NT2/D1 (cell line): ENCODE data around the gene TSPAN14.

Source experiments
- SUZ12 ChIP-seq: IDR thresholded peaks from 2 replicates; pipeline ENCODE4 v1.6.1; 2011; ENCODE audit not compliant: insufficient read length, insufficient read depth; ENCODE audit errors: extremely low read depth
- ZNF274 ChIP-seq: IDR thresholded peaks from 2 replicates; pipeline ENCODE4 v1.6.1; 2011; ENCODE audit warnings: mild to moderate bottlenecking, low read depth, low read length

DNA sequence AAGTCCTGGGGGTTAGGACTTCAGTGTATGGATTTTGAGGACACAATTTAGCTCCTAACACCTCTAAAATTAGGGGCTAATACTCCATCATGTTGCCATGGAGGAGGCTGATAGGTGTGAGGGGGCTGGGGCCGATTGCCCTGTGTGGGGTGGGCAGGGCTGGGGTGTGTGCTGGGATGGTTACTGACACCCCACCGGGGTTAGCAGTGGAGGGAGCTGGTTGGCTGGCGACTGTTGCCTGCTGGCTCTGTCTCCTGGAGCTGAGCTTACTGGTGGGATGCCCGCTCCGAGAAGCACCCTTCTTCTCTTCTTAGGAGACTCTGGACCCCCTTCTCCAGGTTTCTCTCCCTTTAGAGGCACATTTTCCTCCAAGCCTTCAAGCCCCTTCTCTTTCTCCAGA is 61.4 kb downstream of the TSPAN14 start:
- TF ChIP-seq SUZ12 = no peak
- no peak for TF ChIP-seq ZNF274
